NCI-H1105 (cell line): ENCODE measurements around the gene NR4A2.

Source experiments
- DNase-seq: peaks from one replicate; lab custom pipeline; 2025; lab: John Stamatoyannopoulos, UW

The NR4A2 gene

DNA sequence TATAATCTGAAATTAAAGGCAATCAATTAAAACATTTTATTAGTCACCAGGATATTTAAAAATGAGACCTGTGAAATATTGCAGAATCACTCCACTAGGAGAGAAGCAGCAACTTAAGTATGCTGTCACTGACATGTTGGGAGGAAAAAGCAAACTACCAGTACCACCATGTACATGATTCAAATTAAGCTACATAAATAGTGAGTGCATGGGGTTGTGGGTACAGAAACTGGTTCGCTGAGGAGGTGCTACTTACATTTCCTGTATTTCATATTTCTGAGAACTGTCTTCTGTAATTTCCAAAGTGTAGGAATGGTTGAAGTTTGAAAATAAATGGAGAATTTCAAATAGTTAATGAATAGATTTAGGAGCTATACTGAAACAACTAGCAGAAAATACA lies 7.9 kb upstream of the NR4A2 start:
- DNase-seq: no peak

DNA sequence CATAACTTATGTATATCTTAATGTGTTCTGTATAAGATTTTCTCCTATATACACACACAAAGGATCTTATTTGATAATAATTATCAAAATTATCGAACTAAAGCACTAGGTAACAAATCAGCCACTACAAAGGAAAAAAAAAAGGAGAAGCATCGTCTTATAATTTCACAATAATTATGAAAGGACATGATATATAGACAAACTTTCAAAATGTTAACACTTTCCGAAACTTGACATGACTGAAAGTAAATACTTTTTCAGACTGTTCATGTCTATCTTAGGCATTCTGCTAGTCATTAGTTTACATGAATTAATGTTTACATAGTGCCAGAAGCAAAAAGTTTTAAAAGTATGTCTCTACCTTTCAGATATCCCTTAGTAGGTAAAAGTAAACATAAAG lies 7.3 kb upstream of the NR4A2 start:
- no peak for DNase-seq

GRCh38 chr2:156339110-156339847 lies 6.8 kb upstream of the NR4A2 start:
- DNase-seq: no peak

- DNase-seq: no peak
These were observed 6.1 kb upstream of the NR4A2 start for GRCh38 chr2:156338578-156338977.

- peak; percentile 5 for DNase-seq
These were observed 2.3 kb upstream of the NR4A2 start for GRCh38 chr2:156334496-156335478.

DNA sequence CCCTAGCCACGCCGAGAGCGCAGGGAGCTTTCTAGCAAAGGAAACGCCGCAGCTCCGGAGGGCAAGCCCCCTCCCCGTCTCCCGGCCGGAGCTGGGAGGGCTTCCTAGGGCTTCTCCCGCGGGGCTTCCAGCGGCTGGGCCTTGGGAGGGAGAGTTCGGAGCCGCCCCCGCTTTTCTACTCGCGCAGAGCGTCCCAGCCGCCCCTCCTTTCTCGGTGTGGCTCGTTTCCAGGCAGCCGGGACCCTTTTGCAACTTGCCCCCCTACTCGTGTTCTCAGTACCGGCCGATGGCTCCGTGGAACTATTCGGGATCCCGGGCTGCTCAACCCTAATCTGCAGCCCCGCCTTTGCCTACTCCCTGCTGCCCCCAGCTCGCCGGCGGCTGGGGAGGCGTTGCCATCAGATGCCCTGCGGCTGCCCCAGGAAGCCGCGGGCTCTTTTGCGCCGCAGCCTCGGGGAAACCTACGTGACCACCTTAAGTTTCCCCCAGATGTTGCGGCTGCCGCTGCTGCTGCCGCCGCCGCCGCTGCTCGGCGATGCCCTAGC lies 1.5 kb upstream of the NR4A2 start:
- DNase-seq: peak; percentile 19

- no peak for DNase-seq
These were observed 891 bp upstream of the NR4A2 start for GRCh38 chr2:156333274-156333950.

- no peak for DNase-seq
These were observed 312 bp downstream of the NR4A2 start for GRCh38 chr2:156332284-156332533.

DNA sequence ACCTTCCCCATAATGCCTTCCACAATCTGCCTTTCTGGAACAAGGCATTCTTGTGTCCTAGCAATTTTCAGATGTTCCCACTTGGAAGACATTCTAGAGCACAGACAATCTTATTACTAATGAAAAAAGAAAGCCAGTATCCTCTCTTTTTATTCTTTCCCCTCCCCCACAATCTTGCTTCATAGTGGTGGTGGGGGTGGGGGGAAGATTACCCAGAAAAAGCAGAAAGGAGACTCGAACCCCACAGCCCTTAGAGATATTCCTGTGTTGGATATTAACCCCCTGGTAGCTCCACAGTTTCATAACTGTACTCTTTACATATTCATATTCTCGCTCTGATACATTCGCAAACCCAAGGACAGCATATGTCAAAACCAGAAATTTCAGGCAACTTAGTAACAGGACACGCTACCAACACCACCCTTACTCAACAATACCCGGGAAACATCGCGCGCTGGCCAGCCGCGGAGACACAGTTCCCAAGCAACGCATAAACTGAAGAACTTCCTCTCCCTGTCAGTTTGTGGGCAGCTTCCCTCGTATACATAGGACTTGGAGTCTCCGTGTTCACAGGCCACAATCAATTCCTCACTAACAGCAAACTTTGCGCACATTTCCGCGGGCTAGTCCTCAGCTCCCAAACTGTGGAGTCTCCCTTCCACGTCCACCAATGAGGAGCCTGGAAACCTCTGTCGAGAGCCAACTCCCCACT lies 793 bp downstream of the NR4A2 start:
- peak; percentile 5 for DNase-seq

GRCh38 chr2:156329927-156330726 lies 2.4 kb downstream of the NR4A2 start:
- no peak for DNase-seq

DNA sequence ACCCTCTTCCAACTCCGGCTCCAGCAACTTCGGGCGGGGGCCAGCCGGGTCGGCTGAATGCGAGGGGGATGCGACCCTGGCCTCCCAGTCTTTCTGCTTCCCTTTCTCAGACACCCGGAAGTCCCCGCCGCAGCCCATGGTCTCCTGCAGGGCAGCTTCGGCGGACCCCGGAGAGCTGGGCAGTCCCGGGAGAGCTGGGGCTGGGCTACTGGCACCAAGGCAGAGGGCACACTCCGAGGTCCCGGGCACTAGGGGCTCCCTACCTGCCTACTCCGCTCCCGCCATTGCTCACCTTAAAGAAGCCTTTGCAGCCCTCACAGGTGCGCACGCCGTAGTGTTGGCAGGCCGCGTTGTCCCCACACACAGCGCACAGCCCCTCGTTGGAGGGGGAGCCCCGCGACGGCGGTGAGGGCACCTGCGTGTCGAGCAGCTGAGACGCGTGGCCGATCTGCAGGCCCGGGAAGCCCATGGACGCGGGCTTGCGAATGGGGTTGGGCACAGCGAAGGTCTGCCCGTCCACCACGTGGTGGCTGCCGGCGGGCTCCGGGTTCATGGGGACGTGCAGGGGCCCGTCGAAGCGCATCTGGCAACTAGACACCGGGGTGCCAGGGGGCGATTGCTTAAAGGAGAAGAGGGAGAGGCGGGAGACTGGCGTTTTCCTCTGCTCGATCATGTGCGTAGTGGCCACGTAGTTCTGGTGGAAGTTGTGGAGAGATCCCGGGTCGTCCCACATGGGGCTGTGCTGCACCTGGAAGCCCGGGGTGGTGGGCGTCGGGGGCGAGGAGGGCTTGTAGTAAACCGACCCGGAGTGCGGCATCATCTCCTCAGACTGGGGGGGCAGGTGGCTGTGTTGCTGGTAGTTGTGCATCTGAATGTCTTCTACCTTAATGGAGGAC lies 3.2 kb downstream of the NR4A2 start:
- DNase-seq: no peak

GRCh38 chr2:156327835-156328695 lies 4.5 kb downstream of the NR4A2 start:
- DNase-seq: no peak

- DNase-seq: no peak
These were observed 5.9 kb downstream of the NR4A2 start for GRCh38 chr2:156326526-156327095.

GRCh38 chr2:156325688-156326525 lies 6.6 kb downstream of the NR4A2 start:
- no peak for DNase-seq

DNA sequence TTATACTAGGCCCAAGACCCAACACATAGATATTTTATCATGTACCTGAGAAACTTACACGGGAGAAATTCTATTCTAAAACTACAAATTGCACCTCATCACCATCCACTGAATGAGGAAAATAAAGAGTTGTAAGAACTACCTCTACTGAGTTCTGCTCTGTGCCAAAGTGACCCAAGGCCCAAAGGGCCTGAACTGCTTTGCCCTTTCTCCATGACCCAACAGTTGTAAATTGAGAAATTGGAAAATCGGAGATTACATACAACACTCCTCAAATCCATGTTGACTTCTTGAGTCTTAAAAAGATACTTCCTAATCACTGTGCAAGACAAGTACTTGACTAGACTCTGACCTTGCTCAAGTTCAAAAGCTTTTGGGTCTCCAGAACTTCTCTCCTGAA lies 8.8 kb downstream of the NR4A2 start:
- no peak for DNase-seq

- no peak for DNase-seq
These were observed 9.8 kb downstream of the NR4A2 start for GRCh38 chr2:156322686-156323231.

DNA sequence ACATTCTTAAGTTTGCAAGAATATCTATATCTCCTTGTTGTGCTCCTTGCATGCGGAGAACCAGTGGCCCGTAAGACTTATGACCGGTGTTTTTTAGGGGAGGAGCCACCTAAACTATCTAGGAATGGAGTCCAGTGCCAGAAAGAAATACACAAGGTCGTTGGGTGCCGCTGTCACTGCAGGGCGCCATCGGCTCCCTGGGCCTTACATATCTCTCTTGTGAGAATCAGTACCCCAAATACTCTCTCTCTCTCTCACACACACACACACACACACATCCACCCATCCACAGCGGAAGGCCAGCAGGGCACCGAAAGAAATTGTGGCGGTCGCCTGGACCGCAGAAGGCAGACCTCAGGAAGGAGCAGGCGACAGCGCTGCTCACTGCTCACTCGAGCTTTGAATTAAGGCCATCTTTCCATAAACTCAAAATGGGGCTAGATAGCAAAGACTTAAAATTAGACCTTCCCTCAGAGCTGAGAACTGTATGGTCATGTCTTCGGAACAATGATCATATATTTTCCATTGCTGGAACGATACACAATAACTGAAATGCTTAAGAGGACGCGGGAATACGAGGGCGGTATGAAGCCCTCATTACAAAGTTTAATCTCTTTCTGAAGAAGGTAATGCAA lies 10.4 kb downstream of the NR4A2 start:
- DNase-seq: no peak
